Upper lobe of left lung (tissue), 6 donors: ENCODE results near the gene TMEM238. TPM values are rescaled to one million over a fixed set of nuclear protein-coding genes. Genes with fewer than 3 reads are reported as not detected.
"Not testable (repeated sequence)": the region's sequence is repeated elsewhere in the genome, so short reads cannot be mapped to it uniquely, and the experiment has no call there.

ENCODE experiments used
- ATAC-seq, 2 donors: fragments of 200-7000 bp; cut with Tn5 transposase; one replicate each; pipeline ENCODE4 v1.9.1; 2022; ENCODE audit warnings: mild to moderate bottlenecking in 2 of 2, moderate library complexity in 2 of 2; ENCODE audit not compliant: low FRiP score in 2 of 2
- DNase-seq, 2 donors: peaks; one replicate each; pipeline ENCODE4 v3.0.0-alpha.2; 2019 to 2020
- H3K27ac ChIP-seq, 4 donors: fragments of 200-600 bp; sonication (generic); one replicate each; pipeline ENCODE4 v1.5.1; 2016 to 2019
- H3K27me3 ChIP-seq, 4 donors: fragments of 200-600 bp; sonication (generic); one replicate each; pipeline ENCODE4 v1.5.1; 2017 to 2019
- H3K36me3 ChIP-seq, 4 donors: fragments of 200-600 bp; sonication (generic); one replicate each; pipeline ENCODE4 v1.5.1; 2016 to 2019
- H3K4me1 ChIP-seq, 4 donors: fragments of 200-600 bp; sonication (generic); one replicate each; pipeline ENCODE4 v1.5.1; 2018 to 2019
- H3K4me3 ChIP-seq, 4 donors: fragments of 200-600 bp; sonication (generic); one replicate each; pipeline ENCODE4 v1.5.1; 2017 to 2019; ENCODE audit warnings: mild to moderate bottlenecking in 2 of 4, moderate library complexity in 1 of 4
- H3K9me3 ChIP-seq, 4 donors: fragments of 200-600 bp; sonication (generic); one replicate each; pipeline ENCODE4 v1.5.1; 2018 to 2019
- CTCF ChIP-seq, 6 experiments: fragments of 450-650 bp in 4 of 6; fragments of 200-600 bp in 2 of 6; sonication (generic) in 2 of 6; IDR thresholded peaks; one replicate each; pipeline ENCODE4 v1.5.1; 2016 to 2019; ENCODE audit warnings: antibody characterized with exemption in 6 of 6
- EP300 ChIP-seq, 4 donors: sonication (generic); formaldehyde crosslinking; IDR thresholded peaks; one replicate each; pipeline ENCODE4 v1.5.1; 2017; ENCODE audit warnings: antibody characterized with exemption in 4 of 4, control low read depth in 2 of 4
- POLR2A ChIP-seq, 4 donors: fragments of 450-650 bp; IDR thresholded peaks; one replicate each; pipeline ENCODE4 v1.5.1; 2016 to 2017; ENCODE audit warnings: antibody characterized with exemption in 4 of 4, mild to moderate bottlenecking in 2 of 4
- POLR2AphosphoS5 ChIP-seq, 2 donors: sonication (generic); formaldehyde crosslinking; IDR thresholded peaks; one replicate each; pipeline ENCODE4 v1.5.1; 2017; ENCODE audit warnings: antibody characterized with exemption in 2 of 2
- WGBS, 2 donors: methylation state at CpG; one replicate each; pipeline ENCODE4 v1.1.5; 2017 to 2018; 5-methylcytosine and 5-hydroxymethylcytosine counted together
- total RNA-seq, 6 donors: library from RNA; depleted of rRNA in 4 of 6; stranded (reverse); fragments of >200 nt in 4 of 6; gene quantifications; one replicate each; pipeline versions ENCODE4 v1.1.0 to v1.2.1, GENCODE V29; 2016 to 2021
- donor health status: DM: no; HTN: no; CAD: no; lungs with moderate emphysema.
- donor health status: DM: no; HTN: yes; CAD: no; lungs with severe emphysema.

The TMEM238 gene
- total RNA-seq, 6 donors from 2014 or later = 22.0 to 54.6 (median 36.0) TPM

DNA sequence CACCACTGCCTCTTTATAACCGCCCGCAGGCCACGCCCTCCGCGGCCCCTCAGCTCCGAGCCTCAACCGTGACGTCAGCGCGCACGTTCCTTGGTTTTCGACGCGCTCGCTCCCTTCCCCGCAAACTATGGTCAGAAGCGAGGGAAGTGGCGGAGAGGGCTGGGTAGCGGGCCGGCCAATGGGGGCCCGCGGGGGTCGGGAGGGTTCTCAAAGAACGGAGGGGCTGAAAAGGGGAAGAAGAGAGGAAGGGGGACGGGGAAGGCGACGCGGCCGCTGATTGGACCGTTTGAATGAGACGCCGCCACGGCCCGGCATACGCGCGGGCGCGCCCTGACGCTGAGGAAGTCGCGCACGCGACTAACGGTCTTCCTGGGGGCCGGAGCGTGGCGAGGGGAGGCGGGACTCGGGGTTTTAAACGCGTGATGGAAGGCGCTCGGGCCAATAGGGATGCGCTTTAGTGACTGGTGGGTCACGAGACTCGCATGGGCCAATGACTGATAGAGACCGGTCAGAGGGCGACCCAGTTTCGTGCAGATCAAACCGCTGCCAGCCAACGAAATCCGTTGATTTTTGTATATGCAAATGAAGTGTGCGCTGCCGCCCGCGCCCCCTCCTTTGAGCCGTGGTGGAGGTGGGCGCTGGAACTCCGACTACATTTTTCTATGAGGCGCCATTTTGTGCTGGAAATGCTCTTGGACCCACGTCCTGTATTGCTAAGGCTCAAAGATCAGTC lies 23.9 kb upstream of the TMEM238 start:
- no peaks in the 10 kb centered on the region for H3K9me3 ChIP-seq
- TF ChIP-seq EP300 (IDR thresholded peaks at IDR 0.05) = no peak
- peak in 1 of 6 experiments; percentile 2 for TF ChIP-seq CTCF (IDR thresholded peaks at IDR 0.05)
- TF ChIP-seq POLR2AphosphoS5 (IDR thresholded peaks at IDR 0.05) = peak; percentile 7 to 40
- TF ChIP-seq POLR2A (IDR thresholded peaks at IDR 0.05) = peak in 1 of 4 donors; percentile 30
- DNase-seq (peak; percentile 98 to 99), ATAC-seq (peak; percentile 97 to 98)
- no peaks in the 10 kb centered on the region for H3K27me3 ChIP-seq
- 1 to 2% methylated on average over 30 to 44 of the region's 72 CpGs for WGBS, 2 donors
- peak overlapping the region; percentile 81 to 94 (median 92) for H3K4me3 ChIP-seq
- H3K36me3 ChIP-seq = peaks cover 0 to 27% (median 15%) of the 10 kb centered on the region in 4 donors
- H3K27ac ChIP-seq = peak overlapping the region; percentile 97 to 100 (median 98)
- peaks cover 18 to 26% (median 19%) of the 10 kb centered on the region in 4 donors for H3K4me1 ChIP-seq

GRCh38 chr19:55407550-55407799 lies 23.4 kb upstream of the TMEM238 start, which contains the start of gene UBE2S:
UBE2S (minus strand) TSS chr19:55407788; CDS start chr19:55407589, 199 bp downstream.
- H3K27me3 ChIP-seq, DNase-seq, H3K9me3 ChIP-seq, ATAC-seq: not testable (repeated sequence)
- Histone ChIP-seq H3K36me3 (peaks cover 0 to 32% (median 19%) of the 10 kb centered on the region in 4 donors), H3K27ac (peak within 1 kb of the TSS; percentile 97 to 100 (median 98)), H3K4me1 (peaks cover 18 to 26% (median 19%) of the 10 kb centered on the region in 4 donors), H3K4me3 (peak within 1 kb of the TSS; percentile 81 to 94 (median 92))
- peak; percentile 96 to 100 for TF ChIP-seq POLR2AphosphoS5 (IDR thresholded peaks at IDR 0.05)
- peak in 2 of 6 experiments; percentile 21 to 31 for TF ChIP-seq CTCF (IDR thresholded peaks at IDR 0.05)
- TF ChIP-seq EP300 (IDR thresholded peaks at IDR 0.05) = peak in 1 of 4 donors; percentile 65
- peak in 3 of 4 donors; percentile 98 to 99 (median 98) for TF ChIP-seq POLR2A (IDR thresholded peaks at IDR 0.05)
- 2 to 5% methylated on average over 4 to 13 of the region's 36 CpGs for WGBS, 2 donors

- WGBS, 2 donors = 22 to 39% methylated on average over 3 to 16 of the region's 35 CpGs
- Histone ChIP-seq H3K36me3 (peaks cover 0 to 35% (median 24%) of the 10 kb centered on the region in 4 donors), H3K4me3 (peak overlapping the region; percentile 81 to 94 (median 92)), H3K27me3 (no peaks in the 10 kb centered on the region), H3K4me1 (peaks cover 18 to 26% (median 19%) of the 10 kb centered on the region in 4 donors), H3K27ac (peak overlapping the region; percentile 97 to 100 (median 98)), H3K9me3 (no peaks in the 10 kb centered on the region)
- DNase-seq (peak in 1 of 2 donors; percentile 39), ATAC-seq (peak in 1 of 2 donors; percentile 32)
- TF ChIP-seq POLR2A (IDR thresholded peaks at IDR 0.05) (no peak), POLR2AphosphoS5 (IDR thresholded peaks at IDR 0.05) (no peak), EP300 (IDR thresholded peaks at IDR 0.05) (no peak)
Observed at GRCh38 chr19:55406826-55407549, 22.9 kb upstream of the TMEM238 start.

DNA sequence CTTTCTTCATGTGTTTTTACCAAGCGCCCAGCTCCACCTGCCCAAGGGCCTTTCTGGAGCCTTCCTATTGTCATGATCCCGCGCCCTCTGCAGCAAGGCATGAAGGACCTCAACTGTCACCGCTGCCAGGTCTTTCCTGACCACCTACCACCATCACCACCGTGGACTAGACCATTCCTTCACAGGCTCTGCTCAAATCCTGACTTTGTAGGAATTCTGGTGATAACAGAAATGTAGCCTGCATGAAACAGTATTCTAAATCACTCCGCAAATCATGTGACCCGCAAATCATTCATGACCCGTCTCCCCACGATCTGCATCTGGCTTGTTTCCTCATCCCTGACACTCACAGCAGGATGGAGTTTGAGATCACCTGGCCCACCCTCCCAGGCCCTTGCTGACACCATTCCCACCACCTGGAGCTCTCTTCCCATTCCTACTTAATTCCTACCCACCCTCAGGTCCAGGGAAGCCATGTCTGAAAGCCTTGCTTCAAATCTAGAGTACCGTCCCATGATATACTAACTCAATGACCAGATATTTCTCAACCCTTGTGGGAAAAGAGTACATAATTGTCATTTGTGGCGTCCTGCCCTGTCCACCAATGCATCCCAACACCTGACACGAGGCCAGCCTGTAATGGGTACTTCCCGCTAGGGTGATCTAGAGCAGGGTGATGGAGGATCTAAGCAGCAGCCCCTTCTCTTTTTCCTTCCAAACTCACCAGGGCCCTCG lies 22.2 kb upstream of the TMEM238 start:
- TF ChIP-seq EP300 (IDR thresholded peaks at IDR 0.05) (no peak), POLR2A (IDR thresholded peaks at IDR 0.05) (no peak)
- Histone ChIP-seq H3K27me3 (no peaks in the 10 kb centered on the region), H3K9me3 (no peaks in the 10 kb centered on the region), H3K4me3 (peak overlapping the region in 2 of 4 donors; percentile 81 to 92), H3K36me3 (peaks cover 4 to 39% (median 30%) of the 10 kb centered on the region in 4 donors), H3K4me1 (peaks cover 18 to 26% (median 19%) of the 10 kb centered on the region in 4 donors), H3K27ac (peak overlapping the region in 1 of 4 donors; percentile 97)
- ATAC-seq (no peak), DNase-seq (no peak)
- WGBS, 2 donors = 83% methylated on average over 14 of the region's 14 CpGs

- peaks cover 18 to 26% (median 19%) of the 10 kb centered on the region in 4 donors for H3K4me1 ChIP-seq
- no peaks in the 10 kb centered on the region for H3K9me3 ChIP-seq
- H3K4me3 ChIP-seq = no peak overlapping the region
- TF ChIP-seq CTCF (IDR thresholded peaks at IDR 0.05) (no peak), POLR2AphosphoS5 (IDR thresholded peaks at IDR 0.05) (no peak), POLR2A (IDR thresholded peaks at IDR 0.05) (no peak), EP300 (IDR thresholded peaks at IDR 0.05) (no peak)
- DNase-seq = no peak
- H3K36me3 ChIP-seq = peaks cover 4 to 42% (median 35%) of the 10 kb centered on the region in 4 donors
- no peaks in the 10 kb centered on the region for H3K27me3 ChIP-seq
- no peak for ATAC-seq
- WGBS, 2 donors = 80 to 92% methylated on average over 5 of the region's 5 CpGs
- no peak overlapping the region for H3K27ac ChIP-seq
Observed at GRCh38 chr19:55405638-55406037, 21.5 kb upstream of the TMEM238 start.
